SK-N-SH (cell line): ENCODE data around the gene DMD. TPM values are rescaled to one million over a fixed set of nuclear protein-coding genes. Genes with fewer than 3 reads are reported as not detected.

Source experiments
- CTCF ChIA-PET: fragments of 300-600, 350-600 bp; formaldehyde crosslinking; extraction: SDS; loops from one replicate; lab custom pipeline; 2021; lab: Yijun Ruan, JAX
- POLR2A ChIA-PET: fragments of 350-600 bp; sonication (Branson Sonifier 250); formaldehyde crosslinking; extraction: SDS; loops from one replicate; lab custom pipeline; 2020; ENCODE audit warnings: antibody characterized with exemption, inconsistent platforms; lab: Yijun Ruan, JAX
- DNase-seq: peaks from one replicate; pipeline ENCODE4 v3.0.0; 2012
- H2AFZ ChIP-seq: fragments of 200-600 bp; sonication (generic); 2 replicates; pipeline ENCODE4 v1.8.1; 2016; ENCODE audit warnings: antibody characterized with exemption, mild to moderate bottlenecking, low read depth
- H3F3A ChIP-seq: fragments of 200-600 bp; sonication (generic); replicated peaks from 2 replicates; pipeline ENCODE3; 2016; ENCODE audit warnings: antibody characterized with exemption, mild to moderate bottlenecking; ENCODE audit not compliant: insufficient read depth
- H3K27ac ChIP-seq, 2 experiments: fragments of 200-500 bp in 1 of 2; fragments of 200-600 bp in 1 of 2; sonication (Bioruptor generic) in 1 of 2; sonication (generic), shearing (Covaris generic) in 1 of 2; 2 replicates each; pipeline versions ENCODE4 v1.5.1 to v1.6.1; 2014 to 2016; ENCODE audit warnings: low read depth in 2 of 2, inconsistent platforms in 1 of 2, low read length in 1 of 2, mild to moderate bottlenecking in 1 of 2, mixed read lengths in 1 of 2
- H3K27me3 ChIP-seq: fragments of 200-600 bp; sonication (generic), shearing (Covaris generic); 2 replicates; pipeline ENCODE4 v1.6.1; 2016; ENCODE audit warnings: mixed run types; ENCODE audit not compliant: insufficient read depth
- H3K36me3 ChIP-seq, 2 experiments: fragments of 200-500 bp in 1 of 2; fragments of 200-600 bp in 1 of 2; sonication (Bioruptor generic) in 1 of 2; sonication (generic) in 1 of 2; replicated peaks in 1 of 2; 2 replicates each; pipeline versions ENCODE3 to v1.5.1; 2014 to 2016; ENCODE audit warnings: low read length in 1 of 2, mild to moderate bottlenecking in 1 of 2; ENCODE audit not compliant: insufficient read depth in 2 of 2, control insufficient read depth in 1 of 2
- H3K4me1 ChIP-seq, 2 experiments: fragments of 200-500 bp in 1 of 2; fragments of 200-600 bp in 1 of 2; sonication (Bioruptor generic) in 1 of 2; sonication (generic), shearing (Covaris generic) in 1 of 2; 2 replicates each; pipeline versions ENCODE4 v1.5.1 to v1.6.1; 2014 to 2016; ENCODE audit warnings: low read depth in 1 of 2, low read length in 1 of 2, mixed run types in 1 of 2; ENCODE audit not compliant: insufficient read depth in 2 of 2, control insufficient read depth in 1 of 2
- H3K4me2 ChIP-seq: fragments of 200-600 bp; sonication (generic), shearing (Covaris generic); 2 replicates; pipeline ENCODE4 v1.6.1; 2017; ENCODE audit warnings: mixed run types
- H3K4me3 ChIP-seq, 2 experiments: fragments of 200-500 bp in 1 of 2; fragments of 200-600 bp in 1 of 2; sonication (Bioruptor generic) in 1 of 2; sonication (generic), shearing (Covaris generic) in 1 of 2; 2 replicates each; pipeline versions ENCODE4 v1.5.1 to v1.8.1; 2014 to 2016; ENCODE audit warnings: low read depth in 2 of 2, inconsistent platforms in 1 of 2, low read length in 1 of 2, mild to moderate bottlenecking in 1 of 2, mixed read lengths in 1 of 2, moderate library complexity in 1 of 2
- H3K79me2 ChIP-seq: fragments of 200-600 bp; sonication (generic); 2 replicates; pipeline ENCODE4 v1.8.1; 2017; ENCODE audit warnings: mild to moderate bottlenecking; ENCODE audit not compliant: insufficient read depth
- H3K9ac ChIP-seq: fragments of 200-600 bp; sonication (generic); 2 replicates; pipeline ENCODE4 v1.6.1; 2017; ENCODE audit warnings: mixed run types
- H3K9me2 ChIP-seq: fragments of 200-600 bp; sonication (generic); 2 replicates; pipeline ENCODE4 v1.6.1; 2017; ENCODE audit warnings: mixed run types
- H3K9me3 ChIP-seq: fragments of 200-600 bp; sonication (generic); 2 replicates; pipeline ENCODE4 v1.6.1; 2017; ENCODE audit warnings: mixed run types, mild to moderate bottlenecking, moderate library complexity
- H4K20me1 ChIP-seq: fragments of 200-600 bp; sonication (generic); 2 replicates; pipeline ENCODE4 v1.6.1; 2017; ENCODE audit warnings: mild to moderate bottlenecking, mixed run types; ENCODE audit not compliant: insufficient read depth
- EP300 ChIP-seq, 2 experiments: IDR thresholded peaks; 2 replicates each; pipeline versions ENCODE4 v1.4.0 to v1.6.1; 2012; ENCODE audit warnings: borderline replicate concordance in 1 of 2, low read depth in 1 of 2, low read length in 1 of 2
- EZH2phosphoT487 ChIP-seq: fragments of 200-600 bp; sonication (generic); IDR thresholded peaks from 2 replicates; pipeline ENCODE4 v1.6.1; 2017; ENCODE audit warnings: low read depth, mixed run types, mild to moderate bottlenecking, antibody characterized with exemption, moderate library complexity, borderline replicate concordance
- FOXM1 ChIP-seq: IDR thresholded peaks from 2 replicates; pipeline ENCODE4 v1.4.0; 2012; ENCODE audit warnings: low read depth, mild to moderate bottlenecking
- GABPA ChIP-seq: IDR thresholded peaks from 2 replicates; pipeline ENCODE4 v1.4.0; 2012; ENCODE audit warnings: low read depth, mild to moderate bottlenecking
- GATA2 ChIP-seq: sonication (generic); formaldehyde crosslinking; IDR thresholded peaks from 2 replicates; pipeline ENCODE4 v1.5.0; 2020; ENCODE audit warnings: mild to moderate bottlenecking, missing genetic modification reagents
- JUND ChIP-seq: IDR thresholded peaks from 2 replicates; pipeline ENCODE4 v1.4.0; 2012
- NFIC ChIP-seq: IDR thresholded peaks from 2 replicates; pipeline ENCODE4 v1.4.0; 2012; ENCODE audit warnings: borderline replicate concordance
- POLR2AphosphoS5 ChIP-seq: IDR thresholded peaks from 2 replicates; pipeline ENCODE4 v1.6.1; 2012; ENCODE audit warnings: low read depth, low read length
- RAD21 ChIP-seq: IDR thresholded peaks from 2 replicates; pipeline ENCODE4 v1.6.1; 2012; ENCODE audit warnings: mild to moderate bottlenecking, low read length
- RFX5 ChIP-seq: IDR thresholded peaks from 2 replicates; pipeline ENCODE4 v1.6.1; 2012; ENCODE audit warnings: mild to moderate bottlenecking, improper control_type of control experiment, low read length
- SMC3 ChIP-seq: IDR thresholded peaks from 2 replicates; pipeline ENCODE4 v1.6.1; 2012; ENCODE audit warnings: low read depth, low read length, improper control_type of control experiment
- TCF12 ChIP-seq: IDR thresholded peaks from 2 replicates; pipeline ENCODE4 v1.4.0; 2012
- YY1 ChIP-seq: IDR thresholded peaks from 2 replicates; pipeline ENCODE4 v1.4.0; 2012; ENCODE audit warnings: low read depth, mild to moderate bottlenecking
- WGBS: methylation state at CpG from one replicate; pipeline ENCODE4 v1.1.6; 2017; ENCODE audit warnings: low lambda C conversion rate; 5-methylcytosine and 5-hydroxymethylcytosine counted together
- polyA plus RNA-seq, 3 experiments: library from polyadenylated mRNA; depleted of rRNA; stranded (reverse); fragments of >200 nt; gene quantifications; 2 replicates each; pipeline ENCODE4 v1.2.3, GENCODE V29; 2012
- TF ChIP-seq, protein P1 (sequence below): fragments of 200-600 bp; sonication (generic); IDR thresholded peaks from 2 replicates; pipeline ENCODE4 v1.6.1; 2017; ENCODE audit warnings: antibody characterized with exemption, mild to moderate bottlenecking, moderate library complexity
- TF ChIP-seq, protein P2 (sequence below): IDR thresholded peaks from 2 replicates; pipeline ENCODE4 v1.4.0; 2012; ENCODE audit warnings: low read depth, borderline replicate concordance
- TF ChIP-seq, protein P3 (sequence below): IDR thresholded peaks from 2 replicates; pipeline ENCODE4; 2012
- TF ChIP-seq, protein P4 (sequence below): IDR thresholded peaks from 2 replicates; pipeline ENCODE4 v1.4.0; 2012; ENCODE audit warnings: low read depth

DMD gene
- polyA plus RNA-seq, 1 of the 3 experiments (the other 2 are of a cell fraction), result 3.9 TPM

DNA sequence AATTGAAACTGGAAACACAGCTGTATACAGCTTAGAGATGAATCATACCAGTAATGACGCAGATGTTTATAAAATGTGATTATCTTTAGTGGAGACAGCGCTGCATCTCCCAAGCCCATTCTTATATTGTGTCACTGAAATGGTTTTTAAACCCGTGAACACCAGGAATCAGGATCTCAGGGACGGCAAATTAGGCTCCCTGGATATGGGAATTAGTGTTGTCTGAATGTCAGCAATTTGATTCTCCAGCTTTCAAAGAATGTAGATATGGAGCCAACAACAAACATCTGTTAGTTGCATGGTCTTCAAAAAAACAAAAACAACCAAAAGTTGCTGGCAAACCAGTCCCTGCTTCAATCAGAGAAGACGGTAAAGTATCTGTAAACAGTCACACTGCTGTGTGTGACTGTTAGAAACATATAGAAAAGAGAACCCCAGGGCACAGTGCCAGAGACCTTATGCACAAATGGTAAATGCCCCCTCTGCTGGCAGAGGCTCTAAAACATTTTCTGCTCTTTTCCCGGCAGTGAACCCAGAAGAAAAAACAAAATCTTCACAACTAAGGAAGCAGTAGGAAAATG lies 1787.7 kb downstream of the DMD start:
- DNase-seq, result peak; percentile 43
- 4% methylated on average over 6 of the region's 6 CpGs for WGBS
- Histone ChIP-seq H3F3A (no peaks in the 10 kb centered on the region), H3K9me2 (no peaks in the 10 kb centered on the region), H2AFZ (peak overlapping the region; percentile 30; the same call in 1 of the 2 replicates), H3K27me3 (no peaks in the 10 kb centered on the region), H3K4me1 (peaks cover 0 to 7% of the 10 kb centered on the region in 2 experiments; a peak in 2 of 4 replicates), H3K4me3 (no peak overlapping the region)
- POLR2A ChIA-PET, result no interaction called here
- TF ChIP-seq GATA2 (CRISPR knock-in tag) (no peak), RFX5 (no peak), NFIC (peak; percentile 59), RAD21 (peak; percentile 61), EP300 (IDR thresholded peaks at IDR 0.05; ENCODE audit: borderline replicate concordance in 1 of 2, low read depth in 1 of 2, low read length in 1 of 2) (0 out of 4 replicates have a peak, but pooled peaks of 1 of the 2 experiments have one; percentile 18), SMC3 (peak; percentile 54), TCF12 (0 out of 2 replicates have a peak, but pooled peaks have one; percentile 12), POLR2AphosphoS5 (no peak)
- TF ChIP-seq, protein P1, sequence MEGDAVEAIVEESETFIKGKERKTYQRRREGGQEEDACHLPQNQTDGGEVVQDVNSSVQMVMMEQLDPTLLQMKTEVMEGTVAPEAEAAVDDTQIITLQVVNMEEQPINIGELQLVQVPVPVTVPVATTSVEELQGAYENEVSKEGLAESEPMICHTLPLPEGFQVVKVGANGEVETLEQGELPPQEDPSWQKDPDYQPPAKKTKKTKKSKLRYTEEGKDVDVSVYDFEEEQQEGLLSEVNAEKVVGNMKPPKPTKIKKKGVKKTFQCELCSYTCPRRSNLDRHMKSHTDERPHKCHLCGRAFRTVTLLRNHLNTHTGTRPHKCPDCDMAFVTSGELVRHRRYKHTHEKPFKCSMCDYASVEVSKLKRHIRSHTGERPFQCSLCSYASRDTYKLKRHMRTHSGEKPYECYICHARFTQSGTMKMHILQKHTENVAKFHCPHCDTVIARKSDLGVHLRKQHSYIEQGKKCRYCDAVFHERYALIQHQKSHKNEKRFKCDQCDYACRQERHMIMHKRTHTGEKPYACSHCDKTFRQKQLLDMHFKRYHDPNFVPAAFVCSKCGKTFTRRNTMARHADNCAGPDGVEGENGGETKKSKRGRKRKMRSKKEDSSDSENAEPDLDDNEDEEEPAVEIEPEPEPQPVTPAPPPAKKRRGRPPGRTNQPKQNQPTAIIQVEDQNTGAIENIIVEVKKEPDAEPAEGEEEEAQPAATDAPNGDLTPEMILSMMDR, result peak; percentile 64
- TF ChIP-seq, protein P2, sequence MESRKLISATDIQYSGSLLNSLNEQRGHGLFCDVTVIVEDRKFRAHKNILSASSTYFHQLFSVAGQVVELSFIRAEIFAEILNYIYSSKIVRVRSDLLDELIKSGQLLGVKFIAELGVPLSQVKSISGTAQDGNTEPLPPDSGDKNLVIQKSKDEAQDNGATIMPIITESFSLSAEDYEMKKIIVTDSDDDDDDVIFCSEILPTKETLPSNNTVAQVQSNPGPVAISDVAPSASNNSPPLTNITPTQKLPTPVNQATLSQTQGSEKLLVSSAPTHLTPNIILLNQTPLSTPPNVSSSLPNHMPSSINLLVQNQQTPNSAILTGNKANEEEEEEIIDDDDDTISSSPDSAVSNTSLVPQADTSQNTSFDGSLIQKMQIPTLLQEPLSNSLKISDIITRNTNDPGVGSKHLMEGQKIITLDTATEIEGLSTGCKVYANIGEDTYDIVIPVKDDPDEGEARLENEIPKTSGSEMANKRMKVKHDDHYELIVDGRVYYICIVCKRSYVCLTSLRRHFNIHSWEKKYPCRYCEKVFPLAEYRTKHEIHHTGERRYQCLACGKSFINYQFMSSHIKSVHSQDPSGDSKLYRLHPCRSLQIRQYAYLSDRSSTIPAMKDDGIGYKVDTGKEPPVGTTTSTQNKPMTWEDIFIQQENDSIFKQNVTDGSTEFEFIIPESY, result no peak
- TF ChIP-seq, all 33 proteins: peak for 6
- CTCF ChIA-PET, result interaction anchor here (0.7 to 2.5 kb wide), 14 partner anchors 11 to 452 kb away, joined by 3 to 9 read pairs (median 4); no protein-coding TSS in a partner anchor
- H4K20me1 ChIP-seq, result no peaks in the 10 kb centered on the region
- no peaks in the 10 kb centered on the region for H3K36me3 ChIP-seq
- peak overlapping the region; percentile 45; the same call in 1 of the 2 replicates for H3K4me2 ChIP-seq
- no peaks in the 10 kb centered on the region for H3K79me2 ChIP-seq
- peak overlapping the region in 1 of 2 experiments; percentile 55; a peak in 2 of 4 replicates for H3K27ac ChIP-seq
- no peaks in the 10 kb centered on the region for H3K9me3 ChIP-seq
- H3K9ac ChIP-seq, result no peak overlapping the region

DNA sequence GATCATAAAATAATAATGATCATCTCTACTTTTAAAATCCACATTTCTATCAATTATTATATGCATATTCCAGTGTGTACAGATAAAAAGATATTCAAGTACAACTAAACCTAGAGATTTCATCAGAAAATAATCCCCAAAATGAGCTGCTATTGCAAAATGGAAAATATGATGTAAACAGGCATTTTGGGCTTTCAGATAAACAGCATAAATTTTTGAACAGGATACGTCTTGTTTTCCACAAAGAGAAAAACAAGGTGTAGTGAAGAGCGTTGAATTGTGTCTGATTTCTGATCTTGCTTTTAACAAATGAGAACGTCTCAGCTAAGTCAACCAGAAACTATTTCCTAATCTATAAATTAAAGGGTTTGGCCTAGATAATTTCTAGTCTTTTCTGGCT lies 1789.9 kb downstream of the DMD start:
- DNase-seq, result no peak
- Histone ChIP-seq H3K36me3 (no peaks in the 10 kb centered on the region), H3K9me3 (no peaks in the 10 kb centered on the region), H4K20me1 (no peaks in the 10 kb centered on the region), H3K27me3 (no peaks in the 10 kb centered on the region), H2AFZ (no peak overlapping the region), H3F3A (no peaks in the 10 kb centered on the region), H3K79me2 (no peaks in the 10 kb centered on the region), H3K4me1 (peaks cover 0 to 7% of the 10 kb centered on the region in 2 experiments; a peak in 2 of 4 replicates), H3K9me2 (no peaks in the 10 kb centered on the region), H3K4me3 (no peak overlapping the region), H3K27ac (no peak overlapping the region), H3K4me2 (no peak overlapping the region), H3K9ac (no peak overlapping the region)
- CTCF ChIA-PET, result interaction anchor here (1.1 kb wide), 1 partner anchor 996 kb away, joined by 3 read pairs; no protein-coding TSS in a partner anchor
- POLR2A ChIA-PET, result no interaction called here
- TF ChIP-seq GATA2 (CRISPR knock-in tag) (no peak), NFIC (no peak), YY1 (no peak), EZH2phosphoT487 (no peak), TCF12 (no peak), JUND (no peak), RFX5 (no peak), FOXM1 (no peak), RAD21 (no peak), EP300 (IDR thresholded peaks at IDR 0.05; ENCODE audit: borderline replicate concordance in 1 of 2, low read depth in 1 of 2, low read length in 1 of 2) (no peak), GABPA (no peak)
- TF ChIP-seq, protein P3, sequence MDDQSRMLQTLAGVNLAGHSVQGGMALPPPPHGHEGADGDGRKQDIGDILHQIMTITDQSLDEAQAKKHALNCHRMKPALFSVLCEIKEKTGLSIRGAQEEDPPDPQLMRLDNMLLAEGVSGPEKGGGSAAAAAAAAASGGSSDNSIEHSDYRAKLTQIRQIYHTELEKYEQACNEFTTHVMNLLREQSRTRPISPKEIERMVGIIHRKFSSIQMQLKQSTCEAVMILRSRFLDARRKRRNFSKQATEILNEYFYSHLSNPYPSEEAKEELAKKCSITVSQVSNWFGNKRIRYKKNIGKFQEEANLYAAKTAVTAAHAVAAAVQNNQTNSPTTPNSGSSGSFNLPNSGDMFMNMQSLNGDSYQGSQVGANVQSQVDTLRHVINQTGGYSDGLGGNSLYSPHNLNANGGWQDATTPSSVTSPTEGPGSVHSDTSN, result no peak
- TF ChIP-seq, protein P4, sequence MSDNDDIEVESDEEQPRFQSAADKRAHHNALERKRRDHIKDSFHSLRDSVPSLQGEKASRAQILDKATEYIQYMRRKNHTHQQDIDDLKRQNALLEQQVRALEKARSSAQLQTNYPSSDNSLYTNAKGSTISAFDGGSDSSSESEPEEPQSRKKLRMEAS, result no peak
- TF ChIP-seq, protein P2, result no peak
- whole genome bisulfite sequencing, result 38% methylated on average over 3 of the region's 3 CpGs
